Measurements from ENCODE around the gene QKI.
"Not testable (repeated sequence)": the region's sequence is repeated elsewhere in the genome, so short reads cannot be mapped to it uniquely, and the experiment has no call there.

QKI gene

GRCh38 chr6:163435023-163435422 is 20.5 kb downstream of the QKI start:
- DNase-seq (ENCODE audit: low read depth): no peak
- no peak overlapping the region for H3K4me3 ChIP-seq (ENCODE audit: low read depth, low read length)
- TF ChIP-seq, protein P1, sequence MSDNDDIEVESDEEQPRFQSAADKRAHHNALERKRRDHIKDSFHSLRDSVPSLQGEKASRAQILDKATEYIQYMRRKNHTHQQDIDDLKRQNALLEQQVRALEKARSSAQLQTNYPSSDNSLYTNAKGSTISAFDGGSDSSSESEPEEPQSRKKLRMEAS (IDR thresholded peaks at IDR 0.05; ENCODE audit: low read depth, low read length): no peak
- TF ChIP-seq CTCF (IDR thresholded peaks at IDR 0.05; ENCODE audit: low read depth, low read length): no peak
- no peak for TF ChIP-seq MYC (IDR thresholded peaks at IDR 0.05; ENCODE audit: low read depth, low read length)
- no peak for TF ChIP-seq POLR2A (IDR thresholded peaks at IDR 0.05; ENCODE audit: extremely low read depth, insufficient read length)

DNA sequence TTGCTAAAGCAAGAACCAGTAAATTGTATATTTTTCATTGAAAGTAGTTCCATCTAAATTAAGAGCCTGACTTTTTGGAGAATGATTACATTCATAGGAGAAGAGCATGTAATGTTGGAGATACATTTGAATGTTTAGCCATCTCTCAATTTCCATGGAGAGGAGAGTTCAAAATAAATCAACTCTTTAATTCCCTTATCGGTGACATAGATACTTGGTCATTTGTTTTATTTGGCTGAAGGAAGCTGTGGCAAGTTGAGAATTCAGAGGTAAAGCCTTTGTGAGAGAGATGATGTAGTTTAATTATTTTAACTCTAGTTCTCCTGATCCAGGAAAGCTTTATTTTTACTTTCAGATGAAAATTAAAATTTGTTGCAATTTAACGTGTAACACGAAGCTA is 22.3 kb downstream of the QKI start:
- no peak for DNase-seq (ENCODE audit: low read depth)
- no peak for TF ChIP-seq POLR2A (IDR thresholded peaks at IDR 0.05; ENCODE audit: extremely low read depth, insufficient read length)
- H3K4me3 ChIP-seq (ENCODE audit: low read depth, low read length): no peak overlapping the region

GRCh38 chr6:163437466-163437865 is 22.9 kb downstream of the QKI start:
- no peak for TF ChIP-seq MYC (IDR thresholded peaks at IDR 0.05; ENCODE audit: low read depth, low read length)
- TF ChIP-seq, protein P1 (IDR thresholded peaks at IDR 0.05; ENCODE audit: low read depth, low read length): no peak
- no peak for TF ChIP-seq POLR2A (IDR thresholded peaks at IDR 0.05; ENCODE audit: extremely low read depth, insufficient read length)
- no peak for TF ChIP-seq CTCF (IDR thresholded peaks at IDR 0.05; ENCODE audit: low read depth, low read length)
- DNase-seq (ENCODE audit: low read depth): no peak
- H3K4me3 ChIP-seq (ENCODE audit: low read depth, low read length): no peak overlapping the region

DNA sequence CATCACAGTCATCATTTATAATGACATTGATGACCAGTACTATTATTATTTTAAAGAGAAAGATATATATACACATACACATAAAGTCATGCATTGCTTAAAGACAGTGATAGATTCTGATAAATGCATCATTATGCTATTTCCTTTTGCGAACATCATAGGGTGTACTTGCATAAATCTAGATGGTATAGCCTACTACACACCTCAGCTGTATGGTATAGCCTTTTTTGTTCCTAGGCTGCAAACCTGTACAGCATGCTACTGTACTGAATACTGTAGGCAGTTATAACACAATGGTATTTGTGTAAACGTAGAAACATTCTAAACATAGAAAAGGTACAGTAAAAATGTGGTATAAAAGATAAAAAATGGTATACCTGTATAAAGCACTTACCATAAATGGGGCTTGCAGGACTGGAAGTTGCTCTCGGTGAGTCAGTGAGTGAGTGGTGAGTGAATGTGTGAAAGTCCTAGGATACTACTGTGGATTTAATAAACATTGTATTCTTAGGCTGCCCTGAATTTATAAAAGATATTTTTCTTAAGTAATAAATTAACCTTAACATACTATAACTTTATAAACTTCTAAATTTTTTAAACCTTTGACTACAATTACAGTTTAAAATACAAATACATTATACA is 23.9 kb downstream of the QKI start:
- TF ChIP-seq MYC (IDR thresholded peaks at IDR 0.05; ENCODE audit: low read depth, low read length): no peak
- TF ChIP-seq CTCF (IDR thresholded peaks at IDR 0.05; ENCODE audit: low read depth, low read length): no peak
- TF ChIP-seq, protein P1 (IDR thresholded peaks at IDR 0.05; ENCODE audit: low read depth, low read length): no peak
- TF ChIP-seq POLR2A (IDR thresholded peaks at IDR 0.05; ENCODE audit: extremely low read depth, insufficient read length): no peak
- no peak for DNase-seq (ENCODE audit: low read depth)
- H3K4me3 ChIP-seq (ENCODE audit: low read depth, low read length): no peak overlapping the region

- TF ChIP-seq POLR2A (IDR thresholded peaks at IDR 0.05; ENCODE audit: extremely low read depth, insufficient read length) (no peak), MYC (IDR thresholded peaks at IDR 0.05; ENCODE audit: low read depth, low read length) (no peak), CTCF (IDR thresholded peaks at IDR 0.05; ENCODE audit: low read depth, low read length) (no peak)
- TF ChIP-seq, protein P1 (IDR thresholded peaks at IDR 0.05; ENCODE audit: low read depth, low read length): no peak
- peak; percentile 35 for DNase-seq (ENCODE audit: low read depth)
- no peak overlapping the region for H3K4me3 ChIP-seq (ENCODE audit: low read depth, low read length)
Observed at GRCh38 chr6:163438940-163439335, 24.4 kb downstream of the QKI start.

GRCh38 chr6:163439390-163439789 is 24.9 kb downstream of the QKI start:
- DNase-seq (ENCODE audit: low read depth); H3K4me3 ChIP-seq (ENCODE audit: low read depth, low read length): not testable (repeated sequence)

DNA sequence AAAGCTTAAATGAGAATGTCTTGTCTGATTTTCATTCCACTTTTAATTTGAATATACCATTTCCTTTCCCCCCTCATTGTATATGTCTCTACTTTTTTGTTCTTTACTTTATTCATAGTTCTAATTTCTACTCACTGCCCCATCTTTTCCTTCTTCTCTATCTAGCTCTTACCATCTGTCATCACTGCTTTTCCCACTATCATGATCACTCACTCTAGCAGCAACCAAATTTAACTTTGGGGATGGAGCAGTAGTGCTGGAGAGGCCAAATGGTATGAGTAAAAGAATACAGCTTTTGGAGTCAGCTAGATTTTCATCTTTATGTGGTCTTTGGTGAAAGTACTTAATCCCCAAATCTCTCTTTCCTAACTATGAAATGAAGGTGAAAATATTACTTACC is 25.5 kb downstream of the QKI start:
- no peak for DNase-seq (ENCODE audit: low read depth)
- H3K4me3 ChIP-seq (ENCODE audit: low read depth, low read length): no peak overlapping the region
- TF ChIP-seq POLR2A (IDR thresholded peaks at IDR 0.05; ENCODE audit: extremely low read depth, insufficient read length) (no peak), MYC (IDR thresholded peaks at IDR 0.05; ENCODE audit: low read depth, low read length) (no peak), CTCF (IDR thresholded peaks at IDR 0.05; ENCODE audit: low read depth, low read length) (no peak)
- TF ChIP-seq, protein P1 (IDR thresholded peaks at IDR 0.05; ENCODE audit: low read depth, low read length): no peak
